IgD-negative memory B cell (primary cell): ENCODE measurements around the gene ITGA5. TPM values are rescaled to one million over a fixed set of nuclear protein-coding genes. Genes with fewer than 3 reads are reported as not detected.
"Not testable (repeated sequence)": the region's sequence is repeated elsewhere in the genome, so short reads cannot be mapped to it uniquely, and the experiment has no call there.

Experiments used
- H3K27ac Mint-ChIP-seq, 3 donors: one replicate each; pipeline ENCODE4 v1.8.0; 2020 to 2022; ENCODE audit warnings: mild to moderate bottlenecking in 3 of 3, mixed read lengths in 3 of 3, moderate library complexity in 1 of 3
- H3K27me3 Mint-ChIP-seq: one replicate; pipeline ENCODE4 v1.8.0; 2021; ENCODE audit warnings: mixed read lengths
- H3K36me3 Mint-ChIP-seq: one replicate; pipeline ENCODE4 v1.8.0; 2020; ENCODE audit warnings: mild to moderate bottlenecking, mixed read lengths
- H3K4me1 Mint-ChIP-seq, 3 donors: one replicate each; pipeline ENCODE4 v1.8.0; 2020 to 2022; ENCODE audit warnings: mixed read lengths in 3 of 3, mild to moderate bottlenecking in 1 of 3
- H3K4me3 Mint-ChIP-seq, 4 donors: one replicate each; pipeline ENCODE4 v1.8.0; 2020 to 2022; ENCODE audit warnings: mild to moderate bottlenecking in 4 of 4, mixed read lengths in 4 of 4, moderate library complexity in 3 of 4
- H3K9me3 Mint-ChIP-seq, 3 donors: one replicate each; pipeline ENCODE4 v1.8.0; 2020 to 2021; ENCODE audit warnings: mixed read lengths in 3 of 3, mild to moderate bottlenecking in 1 of 3
- polyA plus RNA-seq: library from polyadenylated mRNA; unstranded; fragments of 300-500 nt; fragmentation: Illumina TruSeq; gene quantifications from one replicate; pipeline ENCODE4 v1.2.3, GENCODE V29; 2021

The ITGA5 gene
- polyA plus RNA-seq, 1 donor from 2014 or later, result 1.6 TPM

DNA sequence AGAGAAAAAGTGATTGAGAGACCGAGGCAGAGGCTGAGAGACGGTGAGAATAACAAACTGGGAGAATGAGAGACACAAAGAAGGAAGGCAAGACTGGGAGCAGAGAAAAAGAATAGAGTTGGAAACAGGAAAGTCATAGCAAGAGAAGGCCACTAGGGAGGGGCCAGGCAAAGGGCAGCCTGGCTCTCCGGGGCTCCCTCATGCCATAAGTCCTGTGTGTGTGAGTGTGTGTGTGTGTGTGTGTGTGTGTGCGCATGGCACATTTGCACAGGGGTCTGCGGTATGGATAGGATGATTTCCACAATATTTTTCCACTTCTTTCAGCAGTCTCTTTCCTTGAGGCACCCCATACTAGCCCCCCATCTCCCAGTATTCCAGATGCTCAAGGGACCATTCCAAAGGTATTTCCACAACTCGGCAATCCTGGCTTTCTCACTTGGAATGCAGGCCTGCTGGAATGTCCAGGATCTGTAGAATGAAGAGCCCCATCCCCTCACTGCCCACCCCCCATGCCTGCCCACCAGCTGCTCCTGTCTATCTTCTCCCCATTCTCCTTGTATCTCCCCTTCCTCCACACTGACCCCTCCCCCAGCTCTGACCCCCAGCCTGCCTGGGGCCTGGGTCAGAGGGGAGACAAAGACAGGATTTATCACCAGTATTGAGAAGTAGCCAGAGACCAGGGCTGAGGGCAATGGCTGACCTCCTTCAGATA, 63.8 kb downstream of the ITGA5 start:
- H3K4me3 Mint-ChIP-seq, result peak overlapping the region in 1 of 4 donors; percentile 31
- H3K27me3 Mint-ChIP-seq, result no peaks in the 10 kb centered on the region
- peaks cover 4% of the 10 kb centered on the region for H3K36me3 Mint-ChIP-seq
- H3K9me3 Mint-ChIP-seq, result no peaks in the 10 kb centered on the region
- peak overlapping the region in 2 of 3 donors; percentile 11 to 17 for H3K27ac Mint-ChIP-seq
- H3K4me1 Mint-ChIP-seq, result peaks cover 0 to 6% (median 5%) of the 10 kb centered on the region in 3 donors

GRCh38 chr12:54354271-54354670, 64.8 kb downstream of the ITGA5 start:
- H3K36me3 Mint-ChIP-seq, H3K4me1 Mint-ChIP-seq, H3K27me3 Mint-ChIP-seq, H3K27ac Mint-ChIP-seq, H3K4me3 Mint-ChIP-seq, H3K9me3 Mint-ChIP-seq: not testable (repeated sequence)

GRCh38 chr12:54352891-54353874, 65.9 kb downstream of the ITGA5 start:
- peaks cover 8% of the 10 kb centered on the region for H3K36me3 Mint-ChIP-seq
- no peaks in the 10 kb centered on the region for H3K27me3 Mint-ChIP-seq
- H3K27ac Mint-ChIP-seq, result peak overlapping the region in 1 of 3 donors; percentile 10
- H3K9me3 Mint-ChIP-seq, result no peaks in the 10 kb centered on the region
- H3K4me3 Mint-ChIP-seq, result no peak overlapping the region
- peaks cover 0 to 9% (median 6%) of the 10 kb centered on the region in 3 donors for H3K4me1 Mint-ChIP-seq

DNA sequence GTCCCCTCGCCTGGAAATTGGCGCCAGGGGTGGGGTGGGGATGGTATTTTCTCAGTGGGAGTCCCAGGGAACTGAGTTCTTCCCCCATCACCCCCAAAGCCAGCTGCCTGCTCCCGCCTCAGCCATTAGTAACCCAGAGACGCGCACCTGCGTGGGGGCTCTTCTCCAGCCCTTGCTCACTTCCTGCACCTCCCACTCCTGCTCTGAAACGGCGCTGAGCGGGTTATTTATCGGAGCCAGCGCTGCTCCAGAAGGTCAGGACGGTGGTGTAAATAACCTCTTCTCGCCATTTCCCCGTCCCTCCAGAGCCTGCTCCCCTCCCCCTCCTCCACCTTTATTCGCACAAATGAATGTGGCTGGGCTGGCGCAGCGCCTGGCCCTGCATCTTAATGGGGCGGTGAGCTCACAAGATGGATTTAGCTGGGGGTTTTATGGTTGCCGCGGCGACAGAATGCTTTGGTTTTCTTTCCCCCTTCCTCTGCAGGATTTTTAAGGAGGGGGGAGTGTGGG, 67.0 kb downstream of the ITGA5 start:
- peak overlapping the region in 1 of 3 donors; percentile 46 for H3K27ac Mint-ChIP-seq
- H3K4me1 Mint-ChIP-seq, result peaks cover 0 to 8% (median 6%) of the 10 kb centered on the region in 3 donors
- H3K4me3 Mint-ChIP-seq, result no peak overlapping the region
- no peaks in the 10 kb centered on the region for H3K27me3 Mint-ChIP-seq
- peaks cover 10% of the 10 kb centered on the region for H3K36me3 Mint-ChIP-seq
- no peaks in the 10 kb centered on the region for H3K9me3 Mint-ChIP-seq

DNA sequence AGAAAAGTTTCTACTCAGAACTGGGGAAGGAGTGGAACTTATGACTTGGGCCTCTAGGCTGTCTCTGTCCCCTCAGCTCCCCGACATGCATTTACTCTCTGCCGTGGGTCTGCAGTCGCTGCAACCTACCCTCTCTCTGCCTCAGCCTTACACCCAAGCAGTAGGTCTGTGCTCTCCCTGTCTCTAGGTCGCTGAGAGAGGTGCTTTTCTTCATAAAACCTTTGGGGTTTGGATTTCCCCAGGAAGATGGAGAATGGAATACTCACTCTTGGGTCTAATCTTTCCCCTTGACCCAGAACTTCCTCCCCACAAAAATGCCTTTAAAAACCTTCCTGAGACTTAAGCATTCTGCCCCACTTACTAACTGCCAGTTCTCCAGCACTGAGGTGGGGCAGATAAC, 67.7 kb downstream of the ITGA5 start:
- Mint-ChIP-seq H3K4me3 (no peak overlapping the region), H3K27me3 (no peaks in the 10 kb centered on the region), H3K27ac (no peak overlapping the region), H3K36me3 (peaks cover 10% of the 10 kb centered on the region), H3K9me3 (no peaks in the 10 kb centered on the region), H3K4me1 (peaks cover 0 to 8% (median 6%) of the 10 kb centered on the region in 3 donors)

DNA sequence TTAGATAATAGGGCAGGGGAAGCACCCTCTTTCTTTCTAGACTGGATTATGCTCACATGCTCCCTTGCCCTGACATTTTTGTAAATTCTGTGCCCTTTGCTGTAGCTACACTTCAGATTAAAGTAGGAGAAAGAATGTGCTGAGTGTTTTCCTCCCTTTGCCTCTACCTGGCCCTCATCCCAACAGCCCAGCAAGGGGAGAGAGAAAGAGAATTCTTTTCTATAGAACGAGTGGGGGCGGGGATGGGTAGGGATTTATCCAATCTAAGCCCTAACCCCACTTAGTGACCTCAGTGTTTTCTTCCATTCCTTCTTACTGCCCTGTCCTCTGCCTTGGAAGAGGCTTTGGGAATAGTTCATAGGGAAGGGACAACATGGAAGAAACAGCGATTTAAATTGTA, 68.3 kb downstream of the ITGA5 start:
- H3K36me3 Mint-ChIP-seq, result peaks cover 10% of the 10 kb centered on the region
- H3K4me1 Mint-ChIP-seq, result peaks cover 0 to 8% (median 6%) of the 10 kb centered on the region in 3 donors
- H3K9me3 Mint-ChIP-seq, result no peaks in the 10 kb centered on the region
- H3K27ac Mint-ChIP-seq, result no peak overlapping the region
- no peaks in the 10 kb centered on the region for H3K27me3 Mint-ChIP-seq
- H3K4me3 Mint-ChIP-seq, result peak overlapping the region in 1 of 4 donors; percentile 53

GRCh38 chr12:54349679-54350078, 69.4 kb downstream of the ITGA5 start:
- Mint-ChIP-seq H3K36me3 (peaks cover 10% of the 10 kb centered on the region), H3K4me3 (no peak overlapping the region), H3K4me1 (peaks cover 0 to 14% (median 9%) of the 10 kb centered on the region in 3 donors), H3K27me3 (no peaks in the 10 kb centered on the region), H3K9me3 (no peaks in the 10 kb centered on the region), H3K27ac (no peak overlapping the region)

DNA sequence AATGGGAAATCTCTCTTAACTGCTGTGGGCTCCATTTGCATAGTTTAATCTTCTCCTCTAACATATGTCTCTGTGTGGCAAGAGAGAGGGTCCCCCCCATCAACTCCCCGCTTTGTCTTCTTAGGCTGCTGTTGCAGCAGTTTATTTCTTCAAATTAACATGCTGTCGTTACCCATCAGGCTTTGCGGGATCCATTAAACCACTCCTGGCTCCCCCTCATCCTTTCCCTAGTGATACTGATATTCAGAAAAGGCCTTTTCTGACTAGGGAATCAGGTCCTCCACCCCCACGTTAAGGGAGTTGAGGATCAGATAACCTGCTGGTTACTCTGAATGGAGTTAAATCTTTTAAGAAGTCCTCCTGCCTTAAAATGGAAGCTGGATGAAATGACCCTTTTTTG, 70.0 kb downstream of the ITGA5 start:
- H3K9me3 Mint-ChIP-seq, result no peaks in the 10 kb centered on the region
- no peak overlapping the region for H3K4me3 Mint-ChIP-seq
- no peaks in the 10 kb centered on the region for H3K27me3 Mint-ChIP-seq
- H3K36me3 Mint-ChIP-seq, result peaks cover 10% of the 10 kb centered on the region
- H3K27ac Mint-ChIP-seq, result no peak overlapping the region
- H3K4me1 Mint-ChIP-seq, result peaks cover 0 to 14% (median 9%) of the 10 kb centered on the region in 3 donors

Other genes with a start within 250 kb of the ITGA5 start
- gene SMUG1, start 230.3 kb downstream of the ITGA5 start, polyA plus RNA-seq, result 32.3 TPM
- 20.6 TPM for gene CBX5, start 139.1 kb downstream of the ITGA5 start, polyA plus RNA-seq
- gene HNRNPA1, start 138.5 kb downstream of the ITGA5 start, polyA plus RNA-seq, result 748 TPM
- gene NFE2, start 118.3 kb downstream of the ITGA5 start, polyA plus RNA-seq, result 0.44 TPM
- gene COPZ1, start 94.1 kb downstream of the ITGA5 start, polyA plus RNA-seq, result 135 TPM
- not detected for gene GPR84, start 54.8 kb downstream of the ITGA5 start, polyA plus RNA-seq
- gene ZNF385A, start 34.5 kb downstream of the ITGA5 start, polyA plus RNA-seq, result 4.2 TPM
- gene GTSF1, start 54.3 kb upstream of the ITGA5 start, polyA plus RNA-seq, result 17.5 TPM
- 105 TPM for gene NCKAP1L, start 78.5 kb upstream of the ITGA5 start, polyA plus RNA-seq
- gene PDE1B, start 130.3 kb upstream of the ITGA5 start, polyA plus RNA-seq, result 0.06 TPM
- gene PPP1R1A, start 169.4 kb upstream of the ITGA5 start, polyA plus RNA-seq, result not detected
- not detected for gene LACRT, start 215.6 kb upstream of the ITGA5 start, polyA plus RNA-seq
- gene DCD, start 229.1 kb upstream of the ITGA5 start, polyA plus RNA-seq, result not detected